Neural crest cell (in vitro differentiated cells): ENCODE data around the gene FGL2. TPM values are rescaled to one million over a fixed set of nuclear protein-coding genes. Genes with fewer than 3 reads are reported as not detected.

Source experiments
- DNase-seq: peaks from one replicate; pipeline ENCODE4 v3.0.0; 2021; ENCODE audit warnings: low read depth, mixed read lengths, low spot score
- H3K27ac Mint-ChIP-seq: one replicate; pipeline ENCODE4 v1.8.0; 2021; ENCODE audit warnings: mild to moderate bottlenecking, mixed read lengths; ENCODE audit not compliant: unreplicated experiment
- H3K27me3 Mint-ChIP-seq: 2 replicates; pipeline ENCODE4 v1.8.0; 2021; ENCODE audit warnings: low read depth, mild to moderate bottlenecking, mixed read lengths
- H3K36me3 Mint-ChIP-seq: 2 replicates; pipeline ENCODE4 v1.8.0; 2021; ENCODE audit warnings: low read depth, mild to moderate bottlenecking, mixed read lengths
- H3K4me1 Mint-ChIP-seq: 2 replicates; pipeline ENCODE4 v1.8.0; 2021; ENCODE audit warnings: mixed read lengths
- H3K4me3 Mint-ChIP-seq: one replicate; pipeline ENCODE4 v1.8.0; 2021; ENCODE audit warnings: mild to moderate bottlenecking, mixed read lengths
- H3K9me3 Mint-ChIP-seq: 2 replicates; pipeline ENCODE4 v1.8.0; 2021; ENCODE audit warnings: mixed read lengths
- total RNA-seq: library from RNA; stranded (reverse); gene quantifications from 2 replicates; pipeline ENCODE4 v1.2.1, GENCODE V29; 2021
- TF ChIP-seq, protein P1 (sequence below): fragments of 200-600 bp; sonication (generic); conservative IDR thresholded peaks from 2 replicates; pipeline ENCODE4 v1.5.0; 2021; ENCODE audit warnings: antibody characterized with exemption, mild to moderate bottlenecking

FGL2 gene
- total RNA-seq, 1 donor from 2014 or later, result not detected

GRCh38 chr7:77208416-77208815 lies 8.8 kb upstream of the FGL2 start:
- H3K36me3 Mint-ChIP-seq, result peaks cover 19% of the 10 kb centered on the region
- TF ChIP-seq, protein P1, sequence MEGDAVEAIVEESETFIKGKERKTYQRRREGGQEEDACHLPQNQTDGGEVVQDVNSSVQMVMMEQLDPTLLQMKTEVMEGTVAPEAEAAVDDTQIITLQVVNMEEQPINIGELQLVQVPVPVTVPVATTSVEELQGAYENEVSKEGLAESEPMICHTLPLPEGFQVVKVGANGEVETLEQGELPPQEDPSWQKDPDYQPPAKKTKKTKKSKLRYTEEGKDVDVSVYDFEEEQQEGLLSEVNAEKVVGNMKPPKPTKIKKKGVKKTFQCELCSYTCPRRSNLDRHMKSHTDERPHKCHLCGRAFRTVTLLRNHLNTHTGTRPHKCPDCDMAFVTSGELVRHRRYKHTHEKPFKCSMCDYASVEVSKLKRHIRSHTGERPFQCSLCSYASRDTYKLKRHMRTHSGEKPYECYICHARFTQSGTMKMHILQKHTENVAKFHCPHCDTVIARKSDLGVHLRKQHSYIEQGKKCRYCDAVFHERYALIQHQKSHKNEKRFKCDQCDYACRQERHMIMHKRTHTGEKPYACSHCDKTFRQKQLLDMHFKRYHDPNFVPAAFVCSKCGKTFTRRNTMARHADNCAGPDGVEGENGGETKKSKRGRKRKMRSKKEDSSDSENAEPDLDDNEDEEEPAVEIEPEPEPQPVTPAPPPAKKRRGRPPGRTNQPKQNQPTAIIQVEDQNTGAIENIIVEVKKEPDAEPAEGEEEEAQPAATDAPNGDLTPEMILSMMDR, result no peak
- H3K27me3 Mint-ChIP-seq, result no peaks in the 10 kb centered on the region
- no peak for DNase-seq
- H3K4me3 Mint-ChIP-seq, result no peak overlapping the region
- H3K4me1 Mint-ChIP-seq, result no peaks in the 10 kb centered on the region
- H3K27ac Mint-ChIP-seq, result no peak overlapping the region
- peaks cover 16% of the 10 kb centered on the region for H3K9me3 Mint-ChIP-seq

DNA sequence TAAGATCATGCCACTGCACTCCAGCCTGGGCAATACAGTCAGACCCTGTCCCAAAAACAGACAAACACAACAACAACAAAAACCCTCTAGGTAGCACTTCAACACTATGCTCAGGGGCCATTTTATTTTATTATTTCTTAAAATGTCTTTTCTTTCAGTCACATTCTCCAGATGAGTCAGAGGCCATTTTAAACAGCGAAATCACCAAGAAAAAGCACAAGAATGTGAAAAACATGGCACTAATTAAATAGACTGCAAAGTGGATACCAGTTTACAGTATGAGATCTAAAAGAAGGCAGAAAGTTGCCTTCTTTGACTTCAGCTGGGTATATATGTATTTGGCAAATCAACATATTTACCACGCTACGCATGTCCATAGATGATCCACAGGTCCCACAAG lies 6.1 kb upstream of the FGL2 start:
- Mint-ChIP-seq H3K9me3 (peaks cover 13% of the 10 kb centered on the region), H3K27ac (no peak overlapping the region), H3K4me1 (no peaks in the 10 kb centered on the region), H3K4me3 (no peak overlapping the region), H3K27me3 (peaks cover 2% of the 10 kb centered on the region), H3K36me3 (peaks cover 16% of the 10 kb centered on the region)
- TF ChIP-seq, protein P1, result no peak
- DNase-seq, result no peak

- TF ChIP-seq, protein P1, result no peak
- H3K27me3 Mint-ChIP-seq, result peaks cover 14% of the 10 kb centered on the region
- H3K9me3 Mint-ChIP-seq, result no peaks in the 10 kb centered on the region
- H3K4me3 Mint-ChIP-seq, result no peak overlapping the region
- no peak for DNase-seq
- no peak overlapping the region for H3K27ac Mint-ChIP-seq
- no peaks in the 10 kb centered on the region for H3K36me3 Mint-ChIP-seq
- H3K4me1 Mint-ChIP-seq, result peaks cover 5% of the 10 kb centered on the region
Measured at GRCh38 chr7:77202481-77202976, 2.9 kb upstream of the FGL2 start.

GRCh38 chr7:77200542-77200941 lies 923 bp upstream of the FGL2 start:
- H3K27me3 Mint-ChIP-seq, result peaks cover 14% of the 10 kb centered on the region
- TF ChIP-seq, protein P1, result no peak
- no peaks in the 10 kb centered on the region for H3K9me3 Mint-ChIP-seq
- no peak for DNase-seq
- no peak overlapping the region for H3K27ac Mint-ChIP-seq
- no peak overlapping the region for H3K4me3 Mint-ChIP-seq
- no peaks in the 10 kb centered on the region for H3K36me3 Mint-ChIP-seq
- H3K4me1 Mint-ChIP-seq, result peaks cover 5% of the 10 kb centered on the region

DNA sequence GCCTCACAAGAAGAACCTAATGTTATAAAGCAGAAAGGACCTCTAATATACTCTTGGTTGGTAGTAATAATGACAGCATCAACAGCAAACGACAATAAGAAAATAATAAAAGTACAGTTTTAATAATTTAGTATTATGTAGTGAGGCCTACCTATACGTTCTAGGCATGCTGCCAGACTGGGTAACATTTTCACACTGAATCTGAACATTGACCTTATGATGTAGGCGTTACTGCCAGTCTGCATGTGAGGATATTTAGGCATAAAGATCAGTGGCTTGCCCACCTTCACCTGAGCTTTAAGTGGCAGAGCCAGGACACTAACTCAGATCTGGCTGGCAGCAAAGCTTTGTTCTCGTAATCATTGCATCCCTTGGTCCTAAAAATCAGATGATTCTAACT lies 2.5 kb downstream of the FGL2 start:
- no peak overlapping the region for H3K27ac Mint-ChIP-seq
- peaks cover 5% of the 10 kb centered on the region for H3K4me1 Mint-ChIP-seq
- no peak for DNase-seq
- H3K4me3 Mint-ChIP-seq, result no peak overlapping the region
- TF ChIP-seq, protein P1, result no peak
- H3K36me3 Mint-ChIP-seq, result no peaks in the 10 kb centered on the region
- no peaks in the 10 kb centered on the region for H3K9me3 Mint-ChIP-seq
- peaks cover 14% of the 10 kb centered on the region for H3K27me3 Mint-ChIP-seq
